Retina (tissue), 1 donor: ENCODE results near the gene AGAP4.
"Not testable (repeated sequence)": the region's sequence is repeated elsewhere in the genome, so short reads cannot be mapped to it uniquely, and the experiment has no call there.

Source experiments
- DNase-seq: peaks from one replicate; pipeline ENCODE4 v3.0.0-alpha.2; 2016

Gene AGAP4

DNA sequence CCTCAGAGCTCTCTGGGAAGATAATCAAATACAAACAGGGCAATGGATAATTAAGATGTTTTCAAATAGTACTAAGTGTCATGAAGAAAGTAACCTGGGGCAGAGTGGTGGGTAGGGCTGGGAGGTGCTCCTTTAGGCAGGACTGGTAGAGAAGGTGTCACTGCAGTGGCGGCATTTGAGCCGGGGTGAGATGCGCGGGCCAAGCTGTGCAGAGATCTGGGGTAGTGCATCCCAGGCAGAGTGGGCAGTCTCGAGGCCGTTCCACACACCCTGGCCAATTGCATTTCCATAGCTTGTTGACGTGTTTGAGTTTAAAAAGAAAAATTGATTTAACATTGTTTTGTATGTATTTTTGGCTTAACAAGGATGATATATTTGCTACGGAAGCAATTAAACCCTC lies 57.3 kb downstream of the AGAP4 start:
- DNase-seq: not testable (repeated sequence)

DNA sequence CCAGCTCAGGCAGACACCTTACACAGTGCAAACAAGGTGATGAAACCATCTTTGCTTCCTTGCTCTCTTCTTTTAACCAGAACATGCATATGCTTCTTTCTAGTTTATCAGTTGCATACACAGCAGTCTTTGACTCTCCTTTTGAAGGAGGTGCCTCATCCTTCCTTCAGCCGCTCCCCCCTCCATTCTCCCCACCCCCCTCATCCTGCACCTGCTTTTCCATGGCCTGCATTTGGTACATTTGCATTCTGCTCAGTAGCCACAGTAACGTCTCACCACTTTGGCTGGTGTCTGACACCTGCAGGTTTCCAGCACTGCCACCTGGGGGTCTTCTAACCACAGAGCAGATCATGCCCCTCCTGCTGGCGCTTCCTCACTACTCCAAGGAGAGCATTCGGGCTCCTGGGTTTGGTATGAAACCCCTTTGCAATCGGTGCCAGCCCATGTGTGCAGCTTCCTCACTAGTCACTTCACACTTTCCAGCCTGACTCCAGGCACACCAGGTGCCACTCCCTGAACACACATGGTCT lies 60.0 kb downstream of the AGAP4 start:
- not testable (repeated sequence) for DNase-seq

GRCh38 chr10:45786217-45786616 lies 61.1 kb downstream of the AGAP4 start:
- DNase-seq: not testable (repeated sequence)
